ENCODE results near the gene LAMA4.

LAMA4 gene

GRCh38 chr6:112145080-112145573, 109.2 kb downstream of the LAMA4 start:
- H3K4me3 ChIP-seq (ENCODE audit: low read depth, low read length), result no peak overlapping the region
- H3K9ac ChIP-seq (ENCODE audit: low read depth, low read length), result no peak overlapping the region
- H3K4me1 ChIP-seq (ENCODE audit: control insufficient read depth, insufficient read depth, low read length), result no peaks in the 10 kb centered on the region
- no peaks in the 10 kb centered on the region for H3K36me3 ChIP-seq (ENCODE audit: control insufficient read depth, insufficient read depth, low read length)
- no peaks in the 10 kb centered on the region for H3K27me3 ChIP-seq (ENCODE audit: control insufficient read depth, insufficient read depth, low read length)
- no peaks in the 10 kb centered on the region for H3K9me3 ChIP-seq (ENCODE audit: control insufficient read depth, insufficient read depth, low read length)

DNA sequence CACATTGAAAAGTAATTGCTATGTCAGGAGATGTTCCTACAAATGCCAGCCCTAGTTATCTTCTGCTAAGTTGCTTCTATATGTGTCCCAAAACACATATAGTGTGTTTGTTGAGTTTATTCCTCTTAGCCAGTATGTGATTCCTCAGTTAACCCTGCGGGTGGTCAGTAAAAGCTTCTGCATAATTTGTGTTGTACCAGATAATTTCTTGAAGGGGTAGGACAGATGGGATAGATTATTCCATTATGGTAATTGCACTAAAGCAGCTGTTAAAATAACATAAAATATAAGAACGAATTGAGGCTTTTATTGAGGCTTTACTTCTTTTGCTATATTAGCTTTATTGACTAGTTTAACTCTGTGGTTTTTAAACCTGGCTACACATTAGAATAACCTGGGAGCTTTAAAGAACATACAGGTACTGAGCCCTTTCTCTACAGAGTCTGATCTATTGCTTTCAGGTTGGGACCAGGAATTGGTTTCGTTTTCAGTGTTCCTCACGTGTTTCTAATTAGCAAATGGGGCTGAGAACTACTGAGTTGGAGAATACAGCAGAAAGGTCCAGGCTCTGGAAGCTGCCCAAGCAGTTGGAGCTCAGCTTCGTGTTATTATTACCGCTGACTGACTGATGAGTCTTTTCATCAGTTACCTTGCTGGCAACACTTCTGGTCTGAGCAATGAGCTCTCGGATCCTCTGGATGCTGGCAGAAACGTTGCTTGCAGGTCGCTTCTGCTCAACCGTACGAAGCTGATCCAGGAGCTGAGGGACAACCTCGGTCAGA, 110.0 kb downstream of the LAMA4 start:
- Histone ChIP-seq H3K9me3 (ENCODE audit: control insufficient read depth, insufficient read depth, low read length) (no peaks in the 10 kb centered on the region), H3K4me1 (ENCODE audit: control insufficient read depth, insufficient read depth, low read length) (no peaks in the 10 kb centered on the region), H3K9ac (ENCODE audit: low read depth, low read length) (no peak overlapping the region), H3K36me3 (ENCODE audit: control insufficient read depth, insufficient read depth, low read length) (no peaks in the 10 kb centered on the region), H3K4me3 (ENCODE audit: low read depth, low read length) (no peak overlapping the region), H3K27me3 (ENCODE audit: control insufficient read depth, insufficient read depth, low read length) (no peaks in the 10 kb centered on the region)

GRCh38 chr6:112141707-112142106, 112.7 kb downstream of the LAMA4 start:
- Histone ChIP-seq H3K9me3 (ENCODE audit: control insufficient read depth, insufficient read depth, low read length) (no peaks in the 10 kb centered on the region), H3K4me1 (ENCODE audit: control insufficient read depth, insufficient read depth, low read length) (no peaks in the 10 kb centered on the region), H3K36me3 (ENCODE audit: control insufficient read depth, insufficient read depth, low read length) (no peaks in the 10 kb centered on the region), H3K27me3 (ENCODE audit: control insufficient read depth, insufficient read depth, low read length) (no peaks in the 10 kb centered on the region), H3K4me3 (ENCODE audit: low read depth, low read length) (no peak overlapping the region), H3K9ac (ENCODE audit: low read depth, low read length) (no peak overlapping the region)

GRCh38 chr6:112139052-112139451, 115.3 kb downstream of the LAMA4 start:
- Histone ChIP-seq H3K27me3 (ENCODE audit: control insufficient read depth, insufficient read depth, low read length) (no peaks in the 10 kb centered on the region), H3K36me3 (ENCODE audit: control insufficient read depth, insufficient read depth, low read length) (no peaks in the 10 kb centered on the region), H3K4me1 (ENCODE audit: control insufficient read depth, insufficient read depth, low read length) (no peaks in the 10 kb centered on the region), H3K9ac (ENCODE audit: low read depth, low read length) (no peak overlapping the region), H3K9me3 (ENCODE audit: control insufficient read depth, insufficient read depth, low read length) (no peaks in the 10 kb centered on the region), H3K4me3 (ENCODE audit: low read depth, low read length) (no peak overlapping the region)

DNA sequence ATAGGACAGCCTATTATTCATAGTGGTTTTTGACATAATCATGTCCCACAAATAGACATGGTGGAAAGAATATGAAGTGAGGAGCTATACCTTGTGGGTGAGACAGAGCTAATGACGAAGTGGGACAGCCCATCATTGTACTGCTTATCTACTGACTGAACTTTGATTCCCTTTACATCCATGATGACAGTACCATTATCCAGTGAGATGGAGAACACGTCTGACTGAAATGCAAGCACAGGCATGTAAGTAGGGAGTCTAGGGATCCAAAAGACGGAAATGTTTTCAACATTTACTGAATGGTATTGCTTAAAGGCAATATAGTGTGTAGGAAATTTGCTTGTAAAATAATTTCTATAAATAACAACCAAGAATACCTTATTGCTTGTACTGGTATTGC, 123.5 kb downstream of the LAMA4 start:
- no peak overlapping the region for H3K4me3 ChIP-seq (ENCODE audit: low read depth, low read length)
- no peaks in the 10 kb centered on the region for H3K4me1 ChIP-seq (ENCODE audit: control insufficient read depth, insufficient read depth, low read length)
- H3K9me3 ChIP-seq (ENCODE audit: control insufficient read depth, insufficient read depth, low read length), result no peaks in the 10 kb centered on the region
- H3K9ac ChIP-seq (ENCODE audit: low read depth, low read length), result no peak overlapping the region
- no peaks in the 10 kb centered on the region for H3K36me3 ChIP-seq (ENCODE audit: control insufficient read depth, insufficient read depth, low read length)
- H3K27me3 ChIP-seq (ENCODE audit: control insufficient read depth, insufficient read depth, low read length), result no peaks in the 10 kb centered on the region

GRCh38 chr6:112128208-112128607, 126.2 kb downstream of the LAMA4 start:
- Histone ChIP-seq H3K4me3 (ENCODE audit: low read depth, low read length) (no peak overlapping the region), H3K36me3 (ENCODE audit: control insufficient read depth, insufficient read depth, low read length) (no peaks in the 10 kb centered on the region), H3K4me1 (ENCODE audit: control insufficient read depth, insufficient read depth, low read length) (no peaks in the 10 kb centered on the region), H3K9me3 (ENCODE audit: control insufficient read depth, insufficient read depth, low read length) (no peaks in the 10 kb centered on the region), H3K9ac (ENCODE audit: low read depth, low read length) (no peak overlapping the region), H3K27me3 (ENCODE audit: control insufficient read depth, insufficient read depth, low read length) (no peaks in the 10 kb centered on the region)

GRCh38 chr6:112123982-112124381, 130.4 kb downstream of the LAMA4 start:
- H3K9me3 ChIP-seq (ENCODE audit: control insufficient read depth, insufficient read depth, low read length), result no peaks in the 10 kb centered on the region
- H3K9ac ChIP-seq (ENCODE audit: low read depth, low read length), result no peak overlapping the region
- H3K36me3 ChIP-seq (ENCODE audit: control insufficient read depth, insufficient read depth, low read length), result no peaks in the 10 kb centered on the region
- no peaks in the 10 kb centered on the region for H3K4me1 ChIP-seq (ENCODE audit: control insufficient read depth, insufficient read depth, low read length)
- H3K27me3 ChIP-seq (ENCODE audit: control insufficient read depth, insufficient read depth, low read length), result no peaks in the 10 kb centered on the region
- H3K4me3 ChIP-seq (ENCODE audit: low read depth, low read length), result no peak overlapping the region

DNA sequence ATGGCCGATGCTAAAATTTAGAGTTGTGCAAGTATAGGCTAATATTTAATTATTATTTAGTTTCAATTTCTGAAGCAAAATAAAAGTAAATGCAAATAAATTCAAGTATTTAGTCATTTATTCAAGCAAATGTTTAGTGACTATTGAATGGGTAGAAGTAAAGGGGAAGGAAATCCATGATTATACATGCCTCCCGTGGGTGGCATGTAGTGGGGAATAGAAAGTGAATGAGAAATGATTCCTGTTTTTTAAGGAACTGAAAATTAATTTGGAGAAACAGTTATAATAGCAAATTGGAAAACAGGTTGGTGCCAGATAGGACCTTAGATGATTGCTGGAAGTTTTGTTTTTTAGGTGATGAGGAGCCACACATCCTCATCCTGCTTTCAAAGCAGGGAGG, 131.6 kb downstream of the LAMA4 start:
- no peaks in the 10 kb centered on the region for H3K27me3 ChIP-seq (ENCODE audit: control insufficient read depth, insufficient read depth, low read length)
- H3K9me3 ChIP-seq (ENCODE audit: control insufficient read depth, insufficient read depth, low read length), result no peaks in the 10 kb centered on the region
- no peak overlapping the region for H3K9ac ChIP-seq (ENCODE audit: low read depth, low read length)
- no peaks in the 10 kb centered on the region for H3K36me3 ChIP-seq (ENCODE audit: control insufficient read depth, insufficient read depth, low read length)
- no peaks in the 10 kb centered on the region for H3K4me1 ChIP-seq (ENCODE audit: control insufficient read depth, insufficient read depth, low read length)
- no peak overlapping the region for H3K4me3 ChIP-seq (ENCODE audit: low read depth, low read length)

DNA sequence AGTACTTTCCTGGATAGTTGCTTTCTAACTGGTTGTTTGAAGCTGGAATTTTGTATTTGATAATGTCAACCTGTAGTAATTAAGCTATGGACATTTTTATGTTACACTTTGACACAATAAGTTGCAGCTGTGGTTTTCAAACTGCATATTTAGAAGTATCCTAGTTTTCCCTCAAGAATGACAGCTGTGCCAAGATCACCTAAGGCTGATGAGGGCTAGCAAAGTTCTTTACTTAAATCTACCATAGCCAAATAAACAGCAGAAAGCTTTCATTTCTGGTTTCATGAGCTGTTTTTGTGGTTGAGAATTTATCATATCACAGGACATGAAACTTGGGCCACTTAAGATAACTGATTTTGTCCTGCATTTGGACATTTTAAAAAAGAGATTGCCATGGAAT, 136.3 kb downstream of the LAMA4 start:
- H3K4me1 ChIP-seq (ENCODE audit: control insufficient read depth, insufficient read depth, low read length), result no peaks in the 10 kb centered on the region
- no peak overlapping the region for H3K4me3 ChIP-seq (ENCODE audit: low read depth, low read length)
- no peaks in the 10 kb centered on the region for H3K9me3 ChIP-seq (ENCODE audit: control insufficient read depth, insufficient read depth, low read length)
- H3K36me3 ChIP-seq (ENCODE audit: control insufficient read depth, insufficient read depth, low read length), result no peaks in the 10 kb centered on the region
- H3K27me3 ChIP-seq (ENCODE audit: control insufficient read depth, insufficient read depth, low read length), result no peaks in the 10 kb centered on the region
- H3K9ac ChIP-seq (ENCODE audit: low read depth, low read length), result no peak overlapping the region

- no peak overlapping the region for H3K9ac ChIP-seq (ENCODE audit: low read depth, low read length)
- no peaks in the 10 kb centered on the region for H3K27me3 ChIP-seq (ENCODE audit: control insufficient read depth, insufficient read depth, low read length)
- no peaks in the 10 kb centered on the region for H3K9me3 ChIP-seq (ENCODE audit: control insufficient read depth, insufficient read depth, low read length)
- no peak overlapping the region for H3K4me3 ChIP-seq (ENCODE audit: low read depth, low read length)
- H3K4me1 ChIP-seq (ENCODE audit: control insufficient read depth, insufficient read depth, low read length), result no peaks in the 10 kb centered on the region
- no peaks in the 10 kb centered on the region for H3K36me3 ChIP-seq (ENCODE audit: control insufficient read depth, insufficient read depth, low read length)
Measured at GRCh38 chr6:112117554-112117953, 136.8 kb downstream of the LAMA4 start.

DNA sequence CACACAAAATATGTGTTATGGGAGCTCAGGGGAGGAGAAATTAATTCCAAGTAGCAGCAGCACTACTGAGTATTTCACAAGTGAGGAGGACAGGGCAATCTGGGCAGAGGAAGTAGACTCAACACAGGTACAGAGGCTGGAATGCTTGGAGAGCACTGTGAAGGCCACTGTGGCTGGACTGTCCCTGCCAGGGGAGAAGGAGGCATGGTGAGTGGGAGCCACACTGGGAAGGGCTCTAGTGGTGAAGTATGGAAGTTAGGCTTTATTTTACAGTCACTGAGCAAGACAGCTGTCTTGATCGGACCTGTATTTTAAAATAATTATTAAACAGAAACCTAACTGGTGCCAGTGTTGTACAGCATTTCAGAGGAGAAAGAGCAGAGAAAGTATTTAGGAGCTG, 138.1 kb downstream of the LAMA4 start:
- H3K4me1 ChIP-seq (ENCODE audit: control insufficient read depth, insufficient read depth, low read length), result no peaks in the 10 kb centered on the region
- H3K36me3 ChIP-seq (ENCODE audit: control insufficient read depth, insufficient read depth, low read length), result no peaks in the 10 kb centered on the region
- H3K9ac ChIP-seq (ENCODE audit: low read depth, low read length), result no peak overlapping the region
- H3K27me3 ChIP-seq (ENCODE audit: control insufficient read depth, insufficient read depth, low read length), result no peaks in the 10 kb centered on the region
- no peak overlapping the region for H3K4me3 ChIP-seq (ENCODE audit: low read depth, low read length)
- no peaks in the 10 kb centered on the region for H3K9me3 ChIP-seq (ENCODE audit: control insufficient read depth, insufficient read depth, low read length)

DNA sequence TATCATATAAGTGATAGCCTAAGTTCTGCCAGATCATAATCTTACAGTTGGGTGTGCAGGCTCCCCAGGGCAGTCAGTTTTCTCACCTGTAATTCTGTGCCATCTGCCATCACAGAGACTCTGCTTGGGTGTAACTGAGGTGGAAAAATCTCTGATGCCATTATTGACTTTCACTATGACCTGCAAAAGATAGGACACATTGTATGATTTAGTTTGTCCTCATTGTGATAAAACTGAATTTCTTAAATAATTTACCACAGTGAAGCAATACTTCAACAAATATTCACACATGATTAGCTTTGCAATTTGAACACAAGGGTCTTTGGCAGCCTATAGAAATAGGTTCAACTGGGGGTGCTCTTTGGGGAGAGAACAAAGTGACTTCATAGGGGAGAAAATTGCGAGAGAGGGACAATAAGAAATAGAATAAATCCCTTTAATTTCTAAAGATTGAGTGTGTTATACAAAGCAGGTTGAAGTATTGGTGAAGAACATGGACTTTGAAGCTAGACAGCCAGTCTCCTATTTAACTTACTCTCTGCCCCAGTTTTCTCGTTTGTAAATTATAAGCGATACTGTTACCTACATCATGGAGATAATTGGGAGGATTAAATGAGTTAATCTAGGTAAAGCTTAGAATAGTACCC, 139.7 kb downstream of the LAMA4 start:
- Histone ChIP-seq H3K4me1 (ENCODE audit: control insufficient read depth, insufficient read depth, low read length) (no peaks in the 10 kb centered on the region), H3K36me3 (ENCODE audit: control insufficient read depth, insufficient read depth, low read length) (no peaks in the 10 kb centered on the region)

More for the DNA sequence above, 139.7 kb downstream of the LAMA4 start:
- Histone ChIP-seq H3K9me3 (ENCODE audit: control insufficient read depth, insufficient read depth, low read length) (no peaks in the 10 kb centered on the region), H3K9ac (ENCODE audit: low read depth, low read length) (no peak overlapping the region), H3K4me3 (ENCODE audit: low read depth, low read length) (no peak overlapping the region), H3K27me3 (ENCODE audit: control insufficient read depth, insufficient read depth, low read length) (no peaks in the 10 kb centered on the region)
